Hepatocyte (in vitro differentiated cells): ENCODE measurements around the gene KRT76.

Experiments used
- CTCF ChIP-seq: fragments of 200-600 bp; sonication (generic); IDR thresholded peaks from 2 replicates; pipeline ENCODE4 v1.5.1; 2016; ENCODE audit warnings: antibody characterized with exemption, mild to moderate bottlenecking; ENCODE audit not compliant: poor library complexity
- EZH2phosphoT487 ChIP-seq: fragments of 200-600 bp; sonication (generic); IDR thresholded peaks from one replicate; pipeline ENCODE4 v1.6.1; 2018; ENCODE audit warnings: antibody characterized with exemption, mild to moderate bottlenecking, low read depth, moderate library complexity; ENCODE audit not compliant: unreplicated experiment, severe bottlenecking

GRCh38 chr12:52798003-52798670, 21.0 kb upstream of the KRT76 start:
- TF ChIP-seq CTCF (no peak), EZH2phosphoT487 (no peak)
